ENCODE results near the gene RBM17.
"Not testable (repeated sequence)": the region's sequence is repeated elsewhere in the genome, so short reads cannot be mapped to it uniquely, and the experiment has no call there.

RBM17 gene

GRCh38 chr10:6139470-6139869 lies 50.6 kb downstream of the RBM17 start:
- DNase-seq: no peak

DNA sequence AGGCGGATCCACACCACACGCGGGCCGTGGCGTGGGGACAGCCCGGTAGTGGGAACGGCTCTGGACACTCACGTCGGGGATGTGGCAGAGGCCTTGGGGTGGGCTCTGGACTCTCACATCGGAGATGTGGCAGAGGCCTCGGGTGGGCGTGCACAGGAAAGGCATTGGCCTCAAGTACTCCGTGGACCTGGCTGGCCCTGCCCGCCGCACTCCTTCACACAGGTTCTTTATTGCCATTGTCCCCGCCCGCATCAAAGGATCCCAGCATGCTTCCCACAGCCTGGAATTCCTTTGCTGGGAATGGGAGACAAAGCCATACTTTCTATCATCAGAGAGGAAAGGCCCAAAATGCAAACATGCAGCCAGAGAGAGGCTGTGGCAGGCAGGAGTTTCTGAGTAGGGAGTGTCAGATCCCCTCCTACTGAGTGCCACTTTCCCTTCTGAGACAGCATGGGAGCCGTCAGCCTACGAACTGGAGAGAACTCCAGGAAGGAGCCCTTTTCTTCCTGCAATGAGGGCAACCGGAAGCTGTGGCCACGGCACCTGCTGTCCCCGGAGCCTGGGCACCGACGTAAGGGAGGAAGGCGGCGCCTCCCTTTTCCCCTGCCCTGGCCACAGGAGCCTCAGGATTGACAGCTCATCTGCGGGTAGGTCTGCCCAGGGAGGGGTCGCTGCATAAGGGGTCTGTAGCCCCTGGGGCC lies 51.5 kb downstream of the RBM17 start:
- DNase-seq: no peak

- no peak for DNase-seq
Observed at GRCh38 chr10:6140965-6141295, 52.1 kb downstream of the RBM17 start.

GRCh38 chr10:6141296-6142151 lies 52.7 kb downstream of the RBM17 start:
- peak; percentile 55 for DNase-seq

DNA sequence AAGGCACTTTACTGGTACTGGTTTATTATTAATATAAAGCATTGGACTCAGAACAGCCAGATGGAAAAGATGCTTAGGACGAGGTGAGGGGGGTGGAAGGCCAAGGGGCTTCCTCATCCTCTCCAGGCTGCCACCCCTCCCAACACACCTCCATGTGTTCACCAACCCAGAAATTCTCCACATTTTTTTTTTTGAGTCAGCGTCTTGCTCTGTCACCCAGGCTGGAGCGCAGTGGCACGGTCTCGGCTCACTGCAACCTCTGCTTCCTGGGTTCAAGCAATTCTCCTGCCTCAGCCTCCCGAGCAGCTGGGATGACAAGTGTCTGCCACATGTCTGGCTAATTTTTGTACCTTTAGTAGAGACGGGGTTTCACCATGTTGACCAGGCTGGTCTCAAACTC lies 53.4 kb downstream of the RBM17 start:
- DNase-seq: not testable (repeated sequence)

GRCh38 chr10:6142644-6143043 lies 53.8 kb downstream of the RBM17 start:
- DNase-seq: no peak

- no peak for DNase-seq
Observed at GRCh38 chr10:6143181-6143580, 54.3 kb downstream of the RBM17 start.

DNA sequence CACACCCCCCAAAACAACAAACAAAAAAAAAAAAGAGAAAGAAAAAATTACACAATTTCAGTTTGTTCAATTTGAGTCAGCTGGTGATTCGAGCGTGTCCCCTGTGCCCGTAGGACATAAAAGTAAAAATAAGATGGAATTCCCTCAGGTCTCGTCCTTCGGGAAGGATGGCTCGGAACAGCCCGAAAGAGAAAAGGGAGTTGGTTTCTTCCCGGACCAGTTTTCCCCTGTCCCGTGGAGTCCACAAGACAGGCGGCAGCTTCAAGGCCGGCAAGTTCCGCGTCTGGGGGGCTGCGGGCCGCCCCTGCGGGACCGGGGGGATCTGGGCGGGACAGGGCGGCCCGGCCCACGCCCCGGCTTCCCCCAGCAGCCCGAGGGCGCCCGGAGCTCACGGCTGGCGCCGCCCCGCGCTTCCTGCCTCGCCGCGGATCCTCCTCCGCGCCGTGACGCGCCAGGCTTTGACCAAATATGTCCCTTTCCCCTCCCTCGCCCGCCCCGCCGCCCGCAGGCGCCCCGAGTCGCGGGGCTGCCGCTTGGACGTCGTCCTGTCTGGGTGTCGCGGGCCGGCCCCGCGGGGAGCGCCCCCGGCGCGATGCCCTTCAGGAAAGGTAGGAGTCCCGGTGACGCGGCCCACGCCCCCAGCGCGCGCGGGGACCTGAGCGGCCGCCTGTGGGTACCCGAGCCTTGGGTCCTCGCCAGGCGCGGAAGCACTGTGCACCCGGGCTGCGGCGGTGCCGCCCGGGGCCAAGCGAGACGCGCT lies 55.8 kb downstream of the RBM17 start:
- DNase-seq: peak; percentile 49

DNA sequence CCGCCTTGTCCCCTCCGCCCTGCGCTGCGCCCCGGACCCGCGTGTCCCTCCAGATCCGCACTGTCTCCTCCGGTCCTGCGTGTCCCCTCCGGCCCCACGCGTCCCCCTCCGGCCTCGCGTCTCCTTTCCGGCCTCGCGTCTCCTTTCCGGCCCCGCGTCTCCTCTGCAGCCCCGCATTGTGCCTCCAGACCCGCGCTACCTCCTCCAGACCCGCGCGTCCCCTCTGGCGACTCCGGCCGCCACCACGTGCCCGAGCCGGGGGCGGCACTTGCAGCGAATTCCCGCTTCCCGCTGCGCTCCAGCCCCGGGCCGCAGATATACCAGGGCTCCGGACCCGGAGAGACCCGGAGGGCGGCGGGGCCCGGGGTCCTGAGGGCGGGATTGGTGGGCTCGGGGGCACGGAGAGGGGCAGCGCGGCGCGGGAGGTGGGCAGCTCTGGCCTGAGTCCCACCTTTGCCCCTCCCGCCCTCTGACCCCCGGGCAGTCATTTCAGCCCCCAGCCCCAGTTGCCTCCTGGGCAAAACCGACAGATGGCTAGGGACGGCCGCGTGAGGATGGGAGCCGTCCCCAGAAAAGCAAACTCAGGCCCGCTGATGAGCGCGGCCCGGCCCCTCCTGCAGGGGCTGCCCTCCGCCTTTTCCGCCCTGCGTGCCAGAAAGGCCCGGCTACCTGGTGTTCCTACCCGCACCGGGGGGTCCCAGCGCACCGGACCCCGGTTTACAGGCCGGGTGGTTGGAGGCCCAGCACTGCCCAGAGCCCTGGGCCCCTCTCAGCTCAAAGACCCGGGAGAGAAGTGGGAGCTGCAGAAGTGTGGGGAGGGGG lies 56.5 kb downstream of the RBM17 start:
- DNase-seq: no peak

- DNase-seq: no peak
Observed at GRCh38 chr10:6146013-6146785, 57.4 kb downstream of the RBM17 start.

DNA sequence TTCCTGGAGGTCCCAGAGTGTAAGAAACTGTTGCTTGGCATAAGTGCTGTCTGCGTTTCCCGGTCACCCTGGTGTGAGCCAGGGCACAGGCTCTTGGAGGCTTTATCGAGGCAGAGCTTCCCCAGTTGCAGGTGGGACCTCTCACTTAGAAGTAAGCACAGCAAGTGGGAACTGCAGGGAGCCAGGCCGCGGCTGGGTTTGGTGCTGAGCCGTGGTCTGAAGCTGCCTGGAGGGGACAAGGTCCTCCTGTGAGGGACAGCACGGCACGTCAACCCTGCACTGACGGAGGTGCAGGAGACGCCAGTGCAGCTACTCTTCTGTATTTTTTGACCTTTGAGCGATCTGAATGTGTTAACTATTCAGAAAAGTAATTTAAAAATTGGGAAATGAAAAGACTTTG lies 58.1 kb downstream of the RBM17 start:
- no peak for DNase-seq

DNA sequence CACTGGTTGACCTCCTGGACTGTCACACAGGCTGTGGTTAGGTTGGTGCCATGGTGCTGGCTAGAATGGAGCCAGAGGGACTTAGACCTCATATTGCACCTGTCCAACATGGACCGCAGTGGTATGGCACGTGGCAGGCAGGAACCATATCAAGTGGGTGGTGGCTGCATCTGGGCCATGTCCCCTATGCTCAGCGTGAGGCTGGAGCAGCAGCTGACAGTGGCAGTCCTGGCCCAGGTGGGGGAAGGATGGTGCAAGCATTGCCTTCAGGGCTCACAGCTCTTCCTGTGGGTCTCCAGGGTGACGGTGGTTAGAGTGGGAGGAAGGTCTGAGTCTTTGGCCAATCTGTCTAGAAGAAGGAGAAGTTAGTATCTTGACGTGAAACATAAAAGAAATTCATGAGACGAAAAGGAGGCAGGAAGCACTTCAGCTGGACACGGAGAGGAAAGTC lies 59.4 kb downstream of the RBM17 start:
- DNase-seq: no peak

- no peak for DNase-seq
Observed at GRCh38 chr10:6148908-6149307, 60.1 kb downstream of the RBM17 start.

GRCh38 chr10:6151087-6151977 lies 62.5 kb downstream of the RBM17 start:
- peak; percentile 34 for DNase-seq

DNA sequence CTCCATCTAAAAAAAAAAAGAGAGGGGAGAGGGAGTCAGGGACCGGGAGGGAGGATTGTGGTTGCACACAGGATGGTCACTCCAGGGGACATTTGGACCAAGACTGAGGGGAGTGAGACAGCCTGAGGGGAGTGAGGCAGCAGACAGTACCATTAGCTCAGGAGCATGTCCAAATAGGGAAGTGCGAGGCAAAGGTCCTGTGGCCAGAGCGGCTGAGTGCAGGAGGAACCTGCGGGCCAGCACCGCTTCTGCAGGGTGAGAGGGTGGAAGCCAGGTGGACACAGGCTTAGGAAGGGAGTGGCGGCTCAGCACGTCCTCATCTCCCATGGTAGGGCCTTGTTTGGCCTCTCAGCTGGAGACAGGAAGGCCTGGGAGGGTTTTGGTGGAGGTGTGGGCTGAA lies 65.0 kb downstream of the RBM17 start:
- DNase-seq: no peak

- DNase-seq: no peak
Observed at GRCh38 chr10:6154566-6154965, 65.7 kb downstream of the RBM17 start.

- DNase-seq: no peak
Observed at GRCh38 chr10:6158276-6158675, 69.4 kb downstream of the RBM17 start.

DNA sequence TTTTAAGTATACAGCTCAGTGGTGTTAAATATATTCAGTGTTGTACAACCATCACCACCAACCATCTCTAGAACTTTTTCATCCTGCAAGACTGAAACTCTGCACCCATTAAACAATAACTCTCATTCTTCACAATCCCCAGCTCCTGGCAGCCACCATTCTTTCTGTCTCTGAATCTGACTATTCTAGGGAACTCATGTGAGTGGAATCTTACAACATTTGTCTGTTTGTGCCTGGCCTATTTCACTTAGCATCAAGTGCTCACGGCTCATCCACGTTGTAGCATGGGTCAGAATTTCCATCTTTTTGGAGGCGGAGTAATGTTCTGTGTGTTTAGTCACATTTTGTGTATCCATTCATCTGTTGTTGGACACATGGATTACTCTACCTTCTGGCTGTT lies 73.1 kb downstream of the RBM17 start:
- DNase-seq: no peak

DNA sequence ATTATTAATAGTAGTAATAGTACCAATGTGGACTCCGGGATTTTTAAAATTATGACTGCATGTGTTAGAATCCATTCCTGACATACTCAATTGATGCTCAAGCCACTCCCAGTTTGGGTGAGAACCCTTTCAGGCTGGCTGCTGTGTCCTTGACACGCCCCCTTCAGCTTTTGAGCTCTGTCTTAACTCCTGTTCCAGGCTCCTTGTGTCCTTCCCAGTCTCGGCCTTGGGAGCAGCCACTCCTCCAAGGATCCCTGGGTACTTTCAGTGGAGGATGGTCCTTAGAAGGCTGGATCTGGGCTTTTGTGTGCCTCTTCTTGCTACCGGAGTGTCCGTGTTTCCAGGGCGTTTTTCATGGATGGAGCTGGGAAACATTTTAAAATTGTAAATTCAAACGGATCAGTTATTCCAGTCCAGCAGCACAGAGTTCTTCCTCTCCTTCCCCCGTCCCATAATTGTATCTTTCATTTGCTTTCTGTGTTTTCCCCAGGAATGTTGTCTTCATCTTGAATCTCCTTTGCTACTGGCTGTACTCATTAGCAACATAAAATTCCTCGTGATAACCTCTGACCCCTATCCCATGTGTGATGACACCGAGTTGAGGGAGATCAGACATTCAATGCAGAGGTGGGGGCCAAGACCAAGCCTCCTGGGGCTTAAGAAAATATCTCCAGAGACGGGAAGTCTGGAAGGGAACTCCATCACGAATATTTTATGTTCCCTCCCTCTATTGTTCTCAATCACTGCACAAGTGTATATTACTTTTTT lies 73.9 kb downstream of the RBM17 start:
- no peak for DNase-seq
